Measurements from ENCODE around the gene PRDM15. TPM values are rescaled to one million over a fixed set of nuclear protein-coding genes. Genes with fewer than 3 reads are reported as not detected.

Gene PRDM15
- total RNA-seq, 1 donor from 2014 or later: 2.9 TPM

DNA sequence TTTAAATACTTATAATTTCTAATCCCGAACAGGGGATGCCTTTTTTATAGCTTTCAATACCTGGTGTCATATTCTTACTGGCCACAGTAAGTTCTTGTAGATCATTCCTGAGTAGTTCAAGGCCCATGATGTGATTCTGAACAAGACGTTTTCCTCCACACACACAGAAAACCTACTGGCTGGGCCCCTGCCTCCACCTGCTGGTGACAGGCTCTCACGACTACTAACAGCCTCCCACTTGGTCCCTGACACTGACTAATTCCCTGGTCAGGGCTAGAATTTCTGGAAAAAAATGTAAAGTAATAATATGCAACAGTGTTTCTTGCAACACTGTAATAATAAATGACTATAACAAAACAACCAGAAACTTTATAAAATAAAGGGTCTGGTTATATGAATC, 61.9 kb downstream of the PRDM15 start:
- intact Hi-C loops (cut with micrococcal nuclease): loop anchor here (2.0 kb wide), 1 partner anchor 300 kb away; no protein-coding TSS in a partner anchor
- H3K36me3 ChIP-seq: peaks cover 31% of the 10 kb centered on the region
- no peak overlapping the region for H3K4me3 ChIP-seq
- H3K9me3 ChIP-seq (replicated peaks): no peaks in the 10 kb centered on the region
- H3K27ac ChIP-seq (replicated peaks): no peak overlapping the region
- TF ChIP-seq CTCF (IDR thresholded peaks at IDR 0.05; ENCODE audit: borderline replicate concordance): peak; percentile 55
- no peaks in the 10 kb centered on the region for H3K27me3 ChIP-seq (ENCODE audit: low read depth)
- peaks cover 4% of the 10 kb centered on the region for H3K4me1 ChIP-seq
- DNase-seq: no peak

GRCh38 chr21:41816583-41817165, 62.5 kb downstream of the PRDM15 start:
- Histone ChIP-seq H3K27ac (replicated peaks) (no peak overlapping the region), H3K27me3 (ENCODE audit: low read depth) (no peaks in the 10 kb centered on the region), H3K9me3 (replicated peaks) (no peaks in the 10 kb centered on the region), H3K4me1 (peaks cover 4% of the 10 kb centered on the region), H3K4me3 (no peak overlapping the region), H3K36me3 (peaks cover 31% of the 10 kb centered on the region)
- peak; percentile 55 for DNase-seq
- intact Hi-C loops (cut with micrococcal nuclease): loop anchor here (2.0 kb wide), 1 partner anchor 300 kb away; no protein-coding TSS in a partner anchor
- TF ChIP-seq CTCF (IDR thresholded peaks at IDR 0.05; ENCODE audit: borderline replicate concordance): peak; percentile 87

- no peak for TF ChIP-seq CTCF (IDR thresholded peaks at IDR 0.05; ENCODE audit: borderline replicate concordance)
- Histone ChIP-seq H3K27me3 (ENCODE audit: low read depth) (no peaks in the 10 kb centered on the region), H3K4me1 (peaks cover 4% of the 10 kb centered on the region), H3K36me3 (peaks cover 36% of the 10 kb centered on the region), H3K9me3 (replicated peaks) (no peaks in the 10 kb centered on the region), H3K4me3 (no peak overlapping the region), H3K27ac (replicated peaks) (no peak overlapping the region)
- no peak for DNase-seq
- intact Hi-C loops (cut with micrococcal nuclease): loop anchor here (2.0 kb wide), 1 partner anchor 301 kb away; no protein-coding TSS in a partner anchor
Measured at GRCh38 chr21:41815652-41816582, 63.2 kb downstream of the PRDM15 start.

DNA sequence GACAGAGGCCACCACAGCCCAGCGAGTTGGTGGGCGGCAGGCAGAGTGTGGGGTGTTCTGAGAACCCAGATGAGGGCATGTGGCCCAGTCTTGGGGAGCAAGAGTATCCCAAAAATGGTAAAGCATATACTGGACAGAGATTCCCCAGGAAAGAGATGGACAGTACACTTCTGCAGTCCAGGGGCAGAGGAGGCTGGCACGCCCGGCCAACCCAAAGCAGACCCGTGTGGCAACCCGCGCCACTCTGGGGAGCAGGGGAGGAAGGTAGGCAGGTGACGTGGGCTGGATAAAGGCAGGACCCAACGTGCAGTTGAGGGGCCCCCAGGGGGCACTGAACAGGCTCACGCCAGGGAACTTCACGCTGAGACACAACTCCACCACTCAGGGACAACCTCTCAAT, 65.9 kb downstream of the PRDM15 start:
- intact Hi-C loops (cut with micrococcal nuclease): no loop called here
- no peak overlapping the region for H3K27ac ChIP-seq (replicated peaks)
- DNase-seq: no peak
- peaks cover 4% of the 10 kb centered on the region for H3K4me1 ChIP-seq
- H3K9me3 ChIP-seq (replicated peaks): no peaks in the 10 kb centered on the region
- no peak overlapping the region for H3K4me3 ChIP-seq
- H3K36me3 ChIP-seq: peaks cover 53% of the 10 kb centered on the region
- TF ChIP-seq CTCF (IDR thresholded peaks at IDR 0.05; ENCODE audit: borderline replicate concordance): no peak
- no peaks in the 10 kb centered on the region for H3K27me3 ChIP-seq (ENCODE audit: low read depth)

DNA sequence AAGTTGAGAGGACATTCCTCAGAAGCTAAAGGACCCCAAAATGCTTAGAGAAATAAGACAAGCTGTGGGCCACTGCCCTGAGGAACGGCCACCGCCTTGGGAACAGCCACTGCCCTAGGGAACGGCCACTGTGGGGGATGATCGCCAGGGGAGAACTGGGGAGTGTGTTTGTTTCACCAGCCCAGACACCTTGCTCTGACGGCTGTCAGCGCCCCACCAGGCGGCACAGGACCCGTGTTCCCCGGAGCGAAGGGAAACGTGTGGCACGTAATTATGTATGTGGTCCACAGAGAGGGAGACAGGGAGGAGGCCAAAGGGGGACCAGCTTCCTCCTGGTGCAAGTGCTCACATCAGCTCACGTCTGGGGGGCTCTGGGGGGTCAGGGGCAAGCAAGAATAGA, 66.5 kb downstream of the PRDM15 start:
- DNase-seq: no peak
- intact Hi-C loops (cut with micrococcal nuclease): no loop called here
- no peak for TF ChIP-seq CTCF (IDR thresholded peaks at IDR 0.05; ENCODE audit: borderline replicate concordance)
- H3K4me3 ChIP-seq: no peak overlapping the region
- H3K27ac ChIP-seq (replicated peaks): no peak overlapping the region
- peaks cover 58% of the 10 kb centered on the region for H3K36me3 ChIP-seq
- H3K27me3 ChIP-seq (ENCODE audit: low read depth): no peaks in the 10 kb centered on the region
- H3K4me1 ChIP-seq: peaks cover 4% of the 10 kb centered on the region
- no peaks in the 10 kb centered on the region for H3K9me3 ChIP-seq (replicated peaks)
